Colonic mucosa (tissue), 4 donors: Measurements from ENCODE around the gene PECR. TPM values are rescaled to one million over a fixed set of nuclear protein-coding genes. Genes with fewer than 3 reads are reported as not detected.

Experiments
- DNase-seq: peaks from one replicate; pipeline ENCODE4 v3.0.0-alpha.2; 2020
- H3K27ac ChIP-seq: fragments of 200-600 bp; one replicate; pipeline ENCODE4 v1.8.0; 2021
- H3K27me3 ChIP-seq: fragments of 200-600 bp; one replicate; pipeline ENCODE4 v1.8.0; 2021
- H3K36me3 ChIP-seq: fragments of 200-600 bp; one replicate; pipeline ENCODE4 v1.8.0; 2021
- H3K4me1 ChIP-seq: fragments of 200-600 bp; one replicate; pipeline ENCODE4 v1.8.0; 2021; ENCODE audit warnings: mild to moderate bottlenecking
- H3K4me3 ChIP-seq: fragments of 200-600 bp; one replicate; pipeline ENCODE4 v1.8.0; 2021
- H3K9ac ChIP-seq, 2 donors: one replicate each; pipeline ENCODE4 v1.7.0; 2013; ENCODE audit warnings: control low read depth in 2 of 2, low read depth in 2 of 2, low read length in 2 of 2
- H3K9me3 ChIP-seq: fragments of 200-600 bp; one replicate; pipeline ENCODE4 v1.8.0; 2021
- intact Hi-C: fragments of 100-400 bp; cut with DNase I; formaldehyde crosslinking; loops from one replicate; pipeline ENCODE4 v1.14.1; 2022
- total RNA-seq, 2 donors: library from RNA; stranded (reverse); fragmentation: NEBNext Ultra II Directional in 1 of 2; extraction: Animal tissue kit (Norgen Biotek cat#: 25700) in 1 of 2; gene quantifications; one replicate each; pipeline ENCODE4 v1.2.1, GENCODE V29; 2021
- TF ChIP-seq, protein P1 (sequence below): fragments of 200-600 bp; IDR thresholded peaks from one replicate; pipeline ENCODE4 v1.8.0; 2022; ENCODE audit warnings: antibody characterized with exemption, mild to moderate bottlenecking
- donor health status: healthy.
- donor health status: DM: no; HTN: no; CAD: no.
- donor health status: DM: no; HTN: no; CAD: no.

The PECR gene
- total RNA-seq, 2 donors from 2014 or later, result 15.9 to 22.5 TPM

DNA sequence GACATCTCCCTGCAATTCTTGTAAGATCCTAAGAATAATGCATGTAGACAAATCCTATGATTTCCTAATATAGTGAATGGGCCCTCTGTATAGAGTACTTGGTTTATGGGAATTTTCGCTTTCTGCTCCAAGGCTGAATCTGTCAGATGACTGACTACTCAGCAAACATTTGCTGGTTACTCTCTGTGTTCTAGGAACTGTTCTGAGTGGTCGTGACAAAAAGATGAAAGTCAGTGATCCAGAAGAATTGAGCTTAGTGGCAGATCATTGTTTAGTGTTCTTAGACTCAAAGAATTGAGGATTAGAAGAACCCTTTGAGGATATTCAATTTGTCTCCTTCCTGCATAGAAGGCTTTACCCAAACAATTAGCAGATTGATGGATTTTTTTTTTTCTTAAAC is 37.5 kb upstream of the PECR start:
- intact Hi-C loops, result no loop called here
- no peak overlapping the region for H3K27ac ChIP-seq
- H3K36me3 ChIP-seq, result peaks cover 15% of the 10 kb centered on the region
- no peaks in the 10 kb centered on the region for H3K9me3 ChIP-seq
- H3K27me3 ChIP-seq, result no peaks in the 10 kb centered on the region
- H3K9ac ChIP-seq, result no peak overlapping the region
- no peak overlapping the region for H3K4me3 ChIP-seq
- H3K4me1 ChIP-seq, result no peaks in the 10 kb centered on the region
- TF ChIP-seq, protein P1, sequence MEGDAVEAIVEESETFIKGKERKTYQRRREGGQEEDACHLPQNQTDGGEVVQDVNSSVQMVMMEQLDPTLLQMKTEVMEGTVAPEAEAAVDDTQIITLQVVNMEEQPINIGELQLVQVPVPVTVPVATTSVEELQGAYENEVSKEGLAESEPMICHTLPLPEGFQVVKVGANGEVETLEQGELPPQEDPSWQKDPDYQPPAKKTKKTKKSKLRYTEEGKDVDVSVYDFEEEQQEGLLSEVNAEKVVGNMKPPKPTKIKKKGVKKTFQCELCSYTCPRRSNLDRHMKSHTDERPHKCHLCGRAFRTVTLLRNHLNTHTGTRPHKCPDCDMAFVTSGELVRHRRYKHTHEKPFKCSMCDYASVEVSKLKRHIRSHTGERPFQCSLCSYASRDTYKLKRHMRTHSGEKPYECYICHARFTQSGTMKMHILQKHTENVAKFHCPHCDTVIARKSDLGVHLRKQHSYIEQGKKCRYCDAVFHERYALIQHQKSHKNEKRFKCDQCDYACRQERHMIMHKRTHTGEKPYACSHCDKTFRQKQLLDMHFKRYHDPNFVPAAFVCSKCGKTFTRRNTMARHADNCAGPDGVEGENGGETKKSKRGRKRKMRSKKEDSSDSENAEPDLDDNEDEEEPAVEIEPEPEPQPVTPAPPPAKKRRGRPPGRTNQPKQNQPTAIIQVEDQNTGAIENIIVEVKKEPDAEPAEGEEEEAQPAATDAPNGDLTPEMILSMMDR, result no peak
- DNase-seq, result no peak

DNA sequence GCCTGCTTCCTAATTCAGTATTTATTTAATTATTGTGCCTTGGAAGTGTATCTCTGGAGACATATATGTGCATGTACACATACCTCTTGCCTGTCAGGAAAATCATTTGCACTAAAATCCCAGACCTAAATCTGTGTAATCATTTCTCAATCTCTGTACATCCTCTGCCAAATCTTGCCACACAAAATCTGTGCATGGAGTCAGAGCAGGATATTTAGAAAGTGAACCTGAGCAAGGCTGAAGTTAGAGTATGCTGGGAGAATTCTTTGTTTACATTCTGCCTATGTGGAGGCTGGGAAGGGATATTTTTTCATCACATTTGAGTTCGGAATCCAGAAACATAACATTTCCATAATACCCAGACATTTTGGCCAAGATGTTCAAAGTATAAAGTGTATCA is 36.9 kb upstream of the PECR start:
- H3K4me1 ChIP-seq, result no peaks in the 10 kb centered on the region
- H3K27me3 ChIP-seq, result no peaks in the 10 kb centered on the region
- H3K36me3 ChIP-seq, result peaks cover 15% of the 10 kb centered on the region
- TF ChIP-seq, protein P1, result no peak
- H3K4me3 ChIP-seq, result no peak overlapping the region
- DNase-seq, result no peak
- H3K9me3 ChIP-seq, result no peaks in the 10 kb centered on the region
- intact Hi-C loops, result no loop called here
- H3K9ac ChIP-seq, result no peak overlapping the region
- no peak overlapping the region for H3K27ac ChIP-seq

DNA sequence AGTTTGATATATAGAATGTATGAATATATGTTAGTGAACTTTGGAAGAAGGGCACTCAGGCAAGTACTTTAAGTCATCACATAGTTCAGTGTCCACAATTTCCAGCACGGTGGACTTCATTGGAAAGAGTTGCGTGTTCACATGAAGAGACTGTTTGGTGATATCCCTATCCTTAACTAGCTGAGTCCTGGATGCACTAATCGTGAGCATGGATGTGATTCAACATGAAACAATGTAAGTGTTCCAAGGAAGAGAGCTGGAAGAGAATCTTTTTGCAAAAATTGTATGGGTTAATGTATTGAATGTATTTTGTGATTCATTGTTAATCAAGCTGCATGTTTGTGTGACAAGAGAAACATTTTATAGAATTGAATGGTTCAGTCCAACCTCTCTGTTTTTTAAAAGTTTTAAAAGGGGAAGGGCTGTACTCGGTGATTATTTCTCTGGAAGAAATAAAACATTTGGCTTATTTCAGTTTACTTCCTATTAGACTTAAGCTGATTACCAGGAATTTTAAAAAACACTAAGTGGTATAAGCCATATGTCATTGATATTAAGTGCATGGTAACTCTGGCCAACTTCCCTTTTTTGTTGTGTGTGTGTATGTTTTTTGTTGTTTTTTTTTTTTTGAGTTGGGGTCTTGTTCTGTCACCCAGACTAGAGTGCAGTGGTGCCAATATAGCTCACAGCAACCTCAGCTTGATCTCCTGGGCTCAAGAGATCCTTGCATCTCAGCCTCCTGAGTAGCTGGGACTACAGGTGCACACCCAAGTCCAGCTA is 36.1 kb upstream of the PECR start:
- DNase-seq, result no peak
- TF ChIP-seq, protein P1, result no peak
- no peaks in the 10 kb centered on the region for H3K27me3 ChIP-seq
- no peaks in the 10 kb centered on the region for H3K9me3 ChIP-seq
- H3K27ac ChIP-seq, result no peak overlapping the region
- no peaks in the 10 kb centered on the region for H3K4me1 ChIP-seq
- peaks cover 14% of the 10 kb centered on the region for H3K36me3 ChIP-seq
- H3K9ac ChIP-seq, result no peak overlapping the region
- intact Hi-C loops, result no loop called here
- H3K4me3 ChIP-seq, result no peak overlapping the region

DNA sequence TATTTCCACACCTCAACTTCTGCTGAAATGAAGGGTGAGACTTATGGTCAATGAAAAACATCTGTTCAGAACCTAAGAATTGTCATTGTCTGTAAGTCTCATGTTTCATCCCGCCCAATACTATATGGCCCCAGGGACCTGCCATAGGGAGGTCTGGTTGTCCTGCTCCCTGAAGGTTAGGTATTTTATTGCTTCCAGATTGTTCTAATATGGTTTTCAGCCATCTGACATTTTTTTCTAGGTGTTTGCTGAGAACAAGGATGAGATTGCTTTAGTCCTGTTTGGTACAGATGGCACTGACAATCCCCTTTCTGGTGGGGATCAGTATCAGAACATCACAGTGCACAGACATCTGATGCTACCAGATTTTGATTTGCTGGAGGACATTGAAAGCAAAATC is 34.8 kb upstream of the PECR start:
- no peak overlapping the region for H3K27ac ChIP-seq
- no peak overlapping the region for H3K4me3 ChIP-seq
- no peak for DNase-seq
- TF ChIP-seq, protein P1, result no peak
- H3K4me1 ChIP-seq, result no peaks in the 10 kb centered on the region
- H3K9me3 ChIP-seq, result no peaks in the 10 kb centered on the region
- H3K27me3 ChIP-seq, result no peaks in the 10 kb centered on the region
- H3K36me3 ChIP-seq, result peaks cover under 1% of the 10 kb centered on the region
- no peak overlapping the region for H3K9ac ChIP-seq
- intact Hi-C loops, result no loop called here

DNA sequence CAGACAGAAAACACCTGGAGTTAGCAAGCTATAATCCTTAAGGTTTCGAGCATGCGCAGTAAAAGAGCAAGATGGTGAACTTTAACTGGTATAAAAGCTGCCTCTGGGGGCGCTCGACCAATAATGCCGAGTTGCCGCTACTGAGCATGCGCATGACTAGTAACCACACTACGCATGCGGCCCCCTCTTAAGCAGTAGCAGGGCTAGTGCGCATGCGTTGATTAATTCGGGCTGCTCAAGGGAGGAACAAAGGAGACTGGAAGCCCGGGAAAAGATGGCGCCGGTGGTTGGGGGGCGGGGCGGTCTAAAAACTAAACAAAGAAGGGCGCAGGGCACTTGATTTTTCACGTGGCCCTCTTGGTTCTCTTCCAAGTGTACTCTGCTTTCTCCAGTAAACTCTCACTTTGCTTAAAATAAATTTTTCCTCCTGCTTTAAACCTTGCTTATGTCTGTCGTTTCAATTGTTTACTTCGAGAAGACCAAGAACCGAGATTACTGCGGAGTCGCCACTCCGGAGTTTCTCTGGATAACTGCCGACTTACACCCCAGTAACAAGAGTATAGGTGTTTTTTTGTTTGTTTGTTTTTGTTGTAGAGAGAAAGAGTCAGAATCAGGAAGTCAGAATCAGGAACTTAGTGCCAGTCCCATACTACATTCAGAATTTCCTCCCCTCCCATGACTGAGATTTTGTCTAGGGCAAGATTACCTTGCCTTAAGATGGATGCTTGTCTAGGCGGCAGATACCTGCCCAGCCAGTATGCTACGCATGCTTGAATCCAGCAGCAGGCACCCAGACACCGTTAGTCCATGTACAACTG is 33.3 kb upstream of the PECR start:
- intact Hi-C loops, result loop anchor here (5.0 kb wide), 1 partner anchor 83 kb away; no protein-coding TSS in a partner anchor
- TF ChIP-seq, protein P1, result peak; percentile 76
- H3K36me3 ChIP-seq, result no peaks in the 10 kb centered on the region

More for the DNA sequence above, 33.3 kb upstream of the PECR start:
- peak; percentile 99 for DNase-seq
- peak overlapping the region in 1 of 2 donors; percentile 68 for H3K9ac ChIP-seq
- peak overlapping the region; percentile 37 for H3K4me3 ChIP-seq
- no peaks in the 10 kb centered on the region for H3K27me3 ChIP-seq
- no peaks in the 10 kb centered on the region for H3K4me1 ChIP-seq
- H3K9me3 ChIP-seq, result no peaks in the 10 kb centered on the region
- H3K27ac ChIP-seq, result peak overlapping the region; percentile 75
